ENCODE results near the gene FERMT2.

FERMT2 gene

GRCh38 chr14:52861403-52861802 is 89.4 kb downstream of the FERMT2 start:
- no peak for DNase-seq

- DNase-seq = no peak
Measured at GRCh38 chr14:52860910-52861309, 89.9 kb downstream of the FERMT2 start.

- no peak for DNase-seq
Measured at GRCh38 chr14:52860209-52860608, 90.6 kb downstream of the FERMT2 start.

- no peak for DNase-seq
Measured at GRCh38 chr14:52856139-52856538, 94.7 kb downstream of the FERMT2 start.

GRCh38 chr14:52853522-52853854 is 97.4 kb downstream of the FERMT2 start:
- DNase-seq = no peak

GRCh38 chr14:52852810-52853521 is 97.9 kb downstream of the FERMT2 start:
- no peak for DNase-seq

- no peak for DNase-seq
Measured at GRCh38 chr14:52850451-52850909, 100.4 kb downstream of the FERMT2 start.

- DNase-seq = no peak
Measured at GRCh38 chr14:52848626-52849025, 102.2 kb downstream of the FERMT2 start.

- no peak for DNase-seq
Measured at GRCh38 chr14:52846591-52846990, 104.3 kb downstream of the FERMT2 start.

- DNase-seq = no peak
Measured at GRCh38 chr14:52845081-52845480, 105.8 kb downstream of the FERMT2 start.

GRCh38 chr14:52844262-52845060 is 106.4 kb downstream of the FERMT2 start:
- no peak for DNase-seq

GRCh38 chr14:52840877-52841276 is 110.0 kb downstream of the FERMT2 start:
- no peak for DNase-seq

- no peak for DNase-seq
Measured at GRCh38 chr14:52837451-52837850, 113.4 kb downstream of the FERMT2 start.

GRCh38 chr14:52836063-52836462 is 114.8 kb downstream of the FERMT2 start:
- no peak for DNase-seq

GRCh38 chr14:52835122-52835903 is 115.5 kb downstream of the FERMT2 start:
- no peak for DNase-seq

GRCh38 chr14:52834440-52834842 is 116.4 kb downstream of the FERMT2 start:
- DNase-seq = no peak

- DNase-seq = no peak
Measured at GRCh38 chr14:52833891-52834290, 117.0 kb downstream of the FERMT2 start.

- DNase-seq = no peak
Measured at GRCh38 chr14:52829527-52830185, 121.2 kb downstream of the FERMT2 start.

GRCh38 chr14:52827426-52827825 is 123.4 kb downstream of the FERMT2 start:
- DNase-seq = no peak

GRCh38 chr14:52825085-52825484 is 125.8 kb downstream of the FERMT2 start:
- DNase-seq = no peak

- no peak for DNase-seq
Measured at GRCh38 chr14:52824462-52824861, 126.4 kb downstream of the FERMT2 start.

- DNase-seq = no peak
Measured at GRCh38 chr14:52821805-52822250, 129.0 kb downstream of the FERMT2 start.

- DNase-seq = no peak
Measured at GRCh38 chr14:52808101-52808500, 142.7 kb downstream of the FERMT2 start.
